ENCODE results near the gene ANKS1B.
"Not testable (repeated sequence)": the region's sequence is repeated elsewhere in the genome, so short reads cannot be mapped to it uniquely, and the experiment has no call there.

The ANKS1B gene

DNA sequence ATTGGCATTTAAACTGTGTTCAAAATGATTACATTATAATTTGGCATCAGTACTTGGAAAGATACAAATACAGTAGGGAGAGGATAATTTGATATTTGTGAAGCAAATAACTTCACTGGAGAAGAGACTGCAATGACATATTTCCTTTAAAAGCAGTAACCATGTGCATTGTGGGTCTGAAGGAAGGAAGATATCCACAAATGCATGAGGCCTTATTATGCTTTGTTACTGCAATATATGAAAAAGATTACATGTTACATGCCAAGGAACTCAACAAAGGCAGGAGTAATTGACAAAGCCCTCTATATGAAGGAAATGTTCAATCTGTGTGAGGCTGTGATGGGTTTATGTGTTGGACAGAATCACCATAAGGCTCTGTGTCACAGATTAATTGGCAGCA, 948.2 kb downstream of the ANKS1B start:
- DNase-seq: no peak

DNA sequence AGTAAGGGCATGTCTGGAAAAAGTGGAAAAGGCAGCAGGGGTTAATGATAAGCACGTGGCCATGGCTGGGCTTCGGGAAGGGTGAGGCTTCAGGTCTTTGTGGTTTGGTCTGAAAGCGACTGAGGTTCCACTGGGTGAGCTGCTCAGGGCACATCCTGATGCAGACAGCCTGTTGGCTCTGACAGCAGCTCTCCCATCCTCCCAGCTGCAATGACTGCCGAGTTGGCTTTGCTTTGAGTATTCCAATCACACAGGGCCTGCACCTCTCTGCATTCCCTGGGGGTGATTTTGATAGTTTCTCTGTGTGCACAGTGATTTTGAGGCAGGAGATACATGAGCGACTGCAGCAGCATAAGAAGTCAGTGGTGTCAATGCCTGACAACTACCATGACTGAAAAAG, 948.9 kb downstream of the ANKS1B start:
- DNase-seq: no peak

DNA sequence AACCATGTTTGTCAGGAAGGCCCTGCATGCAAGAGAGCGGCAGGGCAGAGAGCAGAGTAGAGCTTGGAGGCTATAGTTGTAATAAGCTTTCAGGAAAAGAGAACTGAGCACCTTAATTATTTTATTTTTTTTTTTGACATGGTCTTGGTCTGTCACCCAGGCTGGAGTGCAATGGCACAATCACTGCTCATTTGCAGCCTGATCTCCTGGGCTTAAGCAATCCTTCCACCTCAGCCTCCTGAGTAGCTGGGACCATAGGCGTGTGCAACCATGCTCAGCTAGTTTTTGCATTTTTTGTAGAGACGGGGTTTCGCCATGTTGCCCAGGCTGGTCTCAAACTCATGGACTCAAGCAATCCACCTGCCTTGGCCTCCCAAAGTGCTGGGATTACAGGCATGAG, 950.5 kb downstream of the ANKS1B start:
- DNase-seq: not testable (repeated sequence)

DNA sequence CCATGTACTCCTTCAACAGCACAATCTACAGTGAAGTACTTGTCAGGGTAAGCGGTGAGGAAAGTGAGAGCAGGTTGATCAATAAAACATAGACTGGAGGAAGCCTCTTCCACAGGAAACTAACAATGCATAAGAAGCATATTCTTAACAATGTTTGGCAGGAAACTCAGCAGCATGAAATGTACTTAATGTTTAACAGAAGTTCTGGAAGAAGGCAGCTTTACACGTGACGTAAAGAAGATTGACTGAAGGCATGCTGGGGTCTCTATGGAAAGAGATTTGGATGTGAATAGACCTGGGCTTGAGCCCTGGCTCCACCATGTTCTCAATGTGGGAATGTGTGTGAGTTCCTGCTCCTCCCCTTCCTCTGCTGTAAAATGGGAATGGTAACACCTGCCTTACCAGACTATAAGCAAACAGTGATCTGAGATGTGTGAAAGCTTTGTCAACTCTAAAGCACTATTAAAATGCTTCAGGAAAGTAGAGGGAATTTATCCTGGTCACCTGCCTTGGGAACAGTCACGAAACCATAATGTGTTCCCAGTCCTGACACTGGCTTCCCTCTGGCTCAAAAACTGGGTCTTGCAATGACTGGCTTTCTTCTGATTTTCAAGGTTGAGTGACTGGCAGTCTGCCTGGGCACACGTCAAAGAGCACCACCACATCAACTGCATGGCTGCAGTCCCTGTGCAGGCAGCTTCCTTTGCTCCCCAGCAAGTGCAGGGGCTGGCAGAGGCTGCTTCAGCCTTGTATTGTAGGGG, 955.0 kb downstream of the ANKS1B start:
- DNase-seq: no peak

DNA sequence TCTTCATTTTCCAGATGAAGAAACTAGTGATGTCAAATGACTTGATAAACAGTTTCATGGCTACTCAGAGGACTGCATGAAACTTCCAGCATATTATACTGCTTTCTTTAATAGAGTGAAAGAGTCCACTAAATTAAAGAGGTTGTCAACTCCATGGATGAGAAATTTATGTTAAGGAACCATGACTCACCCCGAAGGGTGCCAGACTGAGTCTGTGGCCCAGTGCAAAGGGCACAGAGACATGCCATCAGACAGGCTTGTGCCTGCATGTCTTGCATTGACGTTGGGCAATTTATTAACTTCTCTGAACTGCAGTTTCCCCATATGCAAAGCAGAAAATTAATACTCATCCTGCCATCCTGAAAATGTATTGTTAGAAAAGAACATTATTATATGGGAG, 957.3 kb downstream of the ANKS1B start:
- DNase-seq: no peak

DNA sequence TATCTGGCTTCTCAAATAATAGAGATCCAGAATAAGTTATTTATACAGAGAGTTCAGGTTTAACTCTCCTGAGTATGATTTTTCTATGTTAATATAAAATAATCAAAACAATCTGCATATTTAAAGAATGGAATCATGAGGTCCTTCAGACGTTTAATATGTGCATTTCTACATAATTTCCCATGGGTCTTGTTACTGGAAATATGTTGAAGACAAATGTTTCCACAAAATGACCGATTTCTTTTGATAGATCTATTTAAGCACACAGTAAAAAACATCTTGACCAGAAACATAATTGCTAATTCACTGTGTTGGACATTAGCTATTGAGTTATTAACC, 957.7 kb downstream of the ANKS1B start:
- DNase-seq: no peak

DNA sequence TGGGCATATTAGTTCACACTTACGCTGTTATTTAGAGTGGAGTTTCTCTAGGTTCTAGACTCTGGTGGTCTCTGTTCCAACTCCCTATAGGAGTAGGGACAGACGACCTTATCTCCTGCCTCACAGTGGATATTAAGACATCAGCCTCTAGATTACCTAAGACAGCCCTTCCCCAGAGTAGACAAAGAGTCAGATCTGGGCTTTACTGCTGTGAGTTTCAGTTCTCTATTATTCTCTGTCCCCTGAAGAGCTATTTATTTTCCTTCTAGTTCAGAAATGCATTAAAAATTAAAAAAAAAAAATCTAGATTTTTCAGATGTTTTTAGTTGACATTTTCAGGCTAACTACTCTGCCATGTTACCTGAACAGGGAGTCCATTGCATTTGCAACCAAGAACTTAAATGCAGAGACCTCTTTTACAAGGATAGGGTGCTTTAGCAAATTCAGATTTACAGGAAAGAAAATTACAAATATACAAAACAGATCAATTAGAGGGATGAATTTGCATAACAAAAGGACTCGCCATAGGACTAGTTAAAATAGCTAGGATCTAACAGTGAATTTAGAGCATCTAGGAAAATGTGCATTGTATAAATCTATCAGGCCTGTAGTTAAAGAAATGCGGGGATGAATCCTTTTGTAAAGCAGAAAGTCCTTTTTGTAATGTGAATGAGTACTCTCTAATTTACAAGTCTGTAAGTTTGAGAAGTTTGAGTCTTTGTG, 958.2 kb downstream of the ANKS1B start:
- DNase-seq: no peak

DNA sequence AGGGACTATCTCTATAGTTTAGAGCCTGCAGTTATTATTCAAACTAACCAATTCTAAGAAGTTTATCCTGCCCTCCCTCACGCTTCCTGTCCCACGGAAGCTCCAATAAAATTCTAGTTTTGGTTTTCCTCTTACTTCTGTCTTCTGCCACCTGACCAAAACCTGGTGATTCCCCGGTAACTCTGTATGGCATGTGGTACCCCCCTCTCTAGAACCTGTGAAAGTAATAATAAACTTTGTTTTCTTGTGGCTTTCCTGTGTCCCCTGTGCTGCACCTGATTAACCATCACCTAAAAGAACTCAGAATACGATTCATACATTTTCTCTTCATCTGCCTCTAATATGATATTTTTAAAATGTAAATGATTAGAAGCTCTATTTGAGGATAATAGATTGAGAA, 959.9 kb downstream of the ANKS1B start:
- DNase-seq: no peak

DNA sequence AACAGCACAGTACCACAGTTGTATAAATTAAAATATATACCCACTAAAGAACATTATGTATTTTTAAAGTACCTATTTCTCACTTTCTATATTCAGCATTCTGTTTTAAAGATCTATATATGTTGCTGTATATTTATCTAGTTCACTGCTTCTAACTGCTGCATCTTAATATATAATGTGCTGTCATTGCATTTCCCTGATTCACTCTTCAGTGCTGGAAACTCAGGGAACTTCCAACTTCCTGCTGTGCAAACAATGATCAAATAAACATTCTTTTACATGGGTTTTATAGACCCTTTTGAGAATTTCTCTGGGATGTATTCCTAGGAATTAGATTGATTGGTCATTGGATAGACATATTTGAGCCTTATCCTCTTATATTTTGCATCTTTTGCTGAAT, 960.5 kb downstream of the ANKS1B start:
- DNase-seq: no peak

DNA sequence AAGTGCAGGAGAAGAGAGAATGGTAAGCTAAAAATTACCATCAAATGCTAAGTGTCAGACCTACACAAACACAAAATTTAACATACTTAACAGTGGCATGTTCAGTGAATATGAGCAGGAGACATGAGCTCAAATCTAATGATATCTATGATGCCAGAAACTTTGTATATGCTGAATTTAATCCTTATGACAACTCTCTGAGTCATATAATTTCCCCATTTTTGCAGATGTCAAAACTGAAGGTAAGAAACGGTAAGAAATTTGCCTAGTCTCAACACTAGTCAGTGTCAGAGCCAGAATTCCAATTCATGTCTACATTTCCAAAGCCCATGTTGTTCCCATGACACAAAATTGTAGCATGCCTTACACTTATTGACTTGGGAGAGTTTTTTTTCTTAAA, 963.9 kb downstream of the ANKS1B start:
- DNase-seq: no peak

DNA sequence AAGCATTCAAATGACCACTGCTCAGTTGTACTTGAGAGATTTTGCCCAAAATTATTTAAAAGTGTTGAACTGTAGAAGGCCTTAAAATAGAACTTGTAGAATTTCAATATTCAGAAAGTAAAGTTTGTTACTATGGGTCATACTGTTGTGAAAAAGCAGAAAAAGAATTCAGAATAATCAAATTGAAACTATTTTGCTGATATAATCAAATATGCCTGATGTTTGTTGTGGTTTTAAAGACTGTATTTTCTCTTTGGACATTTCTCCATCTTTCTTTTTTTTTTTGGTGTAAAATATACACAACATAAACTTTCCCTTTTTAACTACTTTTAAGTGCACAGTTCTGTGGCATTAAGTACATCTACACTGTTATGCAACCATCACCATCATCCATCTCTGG, 964.9 kb downstream of the ANKS1B start:
- DNase-seq: no peak

DNA sequence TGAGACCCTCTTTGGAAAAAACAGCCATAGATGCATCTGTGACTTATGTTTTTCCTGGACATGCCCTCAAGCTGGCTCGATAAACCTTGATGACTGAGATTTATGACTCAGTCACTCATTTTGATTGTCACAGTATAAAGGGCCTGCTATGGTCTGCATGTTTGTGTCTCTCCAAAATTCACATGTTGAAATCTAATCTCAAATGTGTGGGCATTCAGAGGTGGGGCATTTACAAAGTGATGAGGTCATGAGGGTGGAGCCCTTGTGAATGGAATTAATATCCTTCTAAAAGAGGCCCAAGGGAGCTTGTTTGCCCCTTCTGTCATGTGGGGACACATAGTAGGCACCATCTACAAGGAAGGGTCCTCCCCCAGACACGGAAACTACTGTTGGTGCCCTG, 966.8 kb downstream of the ANKS1B start:
- no peak for DNase-seq

DNA sequence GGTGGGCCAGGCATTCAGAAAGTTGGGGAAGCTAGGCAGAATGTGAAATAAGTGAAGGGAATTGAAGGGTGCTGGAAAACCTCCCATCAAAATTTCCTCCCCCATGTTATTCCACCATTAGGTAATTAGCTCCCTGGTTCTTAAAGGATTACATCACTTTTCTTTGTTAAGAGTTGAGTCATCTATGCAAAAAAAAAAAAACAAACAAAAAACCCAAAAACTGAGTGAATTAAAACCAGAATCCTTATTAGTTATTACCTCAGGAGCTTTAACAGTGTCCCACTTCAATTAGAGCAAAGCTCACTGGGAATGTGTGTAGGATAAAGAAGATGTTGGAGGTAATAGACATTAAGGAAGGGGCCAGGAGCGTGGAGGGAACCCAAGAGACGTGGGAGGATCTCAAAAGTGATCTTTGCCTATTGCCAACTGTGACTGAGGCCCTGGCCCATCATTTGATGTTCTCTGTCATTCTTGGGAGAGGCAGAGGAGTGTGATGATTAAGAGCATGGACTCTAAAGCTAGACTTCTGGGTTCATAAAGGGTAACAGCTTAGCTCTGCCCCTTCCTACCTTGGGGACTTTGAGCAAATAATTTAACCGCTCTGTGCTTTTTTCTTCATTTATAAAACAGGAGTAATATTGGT, 975.0 kb downstream of the ANKS1B start:
- no peak for DNase-seq

DNA sequence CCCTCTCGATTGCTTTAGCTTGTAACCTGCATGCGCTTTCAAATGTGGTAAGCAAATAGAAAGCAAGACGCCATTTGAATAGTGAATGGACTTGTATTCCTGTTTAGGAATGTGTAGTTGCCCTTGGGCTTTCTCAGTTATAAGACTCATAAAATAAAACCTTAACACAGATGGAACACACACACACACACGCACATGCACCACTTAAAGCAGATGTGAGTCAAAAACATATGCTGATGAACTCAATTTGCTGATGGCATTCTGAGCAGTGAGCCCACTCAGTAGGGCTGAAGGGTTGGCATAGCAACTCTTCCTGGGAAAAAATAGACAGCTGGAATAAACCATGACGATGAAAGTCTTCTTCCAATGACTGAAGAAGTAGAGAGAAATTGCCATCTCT, 979.1 kb downstream of the ANKS1B start:
- no peak for DNase-seq

DNA sequence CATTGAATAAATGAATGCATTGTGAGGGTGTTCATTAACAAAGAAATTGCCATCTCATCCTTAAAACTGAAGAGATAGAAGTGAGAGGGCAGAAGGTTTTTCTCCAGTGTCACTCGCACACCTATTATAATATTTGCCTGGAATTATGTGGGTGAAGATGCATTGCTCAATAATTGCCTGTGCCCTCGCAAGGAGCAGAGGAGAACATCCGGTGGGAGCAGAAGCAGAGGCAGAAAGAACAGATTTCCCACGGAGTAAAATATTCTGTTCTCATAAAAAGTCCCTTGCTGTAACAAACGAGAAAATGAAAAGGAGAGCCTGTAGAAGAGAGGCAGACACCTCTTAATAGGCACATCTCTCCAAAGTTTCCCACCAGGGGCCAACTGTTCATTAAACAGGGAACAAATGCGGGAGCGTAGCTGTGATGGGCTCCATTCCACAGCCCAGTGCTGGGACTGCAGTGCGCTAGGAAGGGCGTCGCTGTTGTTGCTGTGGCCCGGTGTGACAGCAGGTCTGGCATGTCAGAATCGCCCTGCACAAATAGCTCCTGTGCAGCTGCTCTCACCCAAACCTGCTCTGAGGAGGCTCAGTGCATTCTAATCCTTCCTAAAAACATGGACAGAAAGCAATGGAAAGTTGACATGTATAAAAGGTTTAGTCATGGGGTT, 979.8 kb downstream of the ANKS1B start:
- no peak for DNase-seq

DNA sequence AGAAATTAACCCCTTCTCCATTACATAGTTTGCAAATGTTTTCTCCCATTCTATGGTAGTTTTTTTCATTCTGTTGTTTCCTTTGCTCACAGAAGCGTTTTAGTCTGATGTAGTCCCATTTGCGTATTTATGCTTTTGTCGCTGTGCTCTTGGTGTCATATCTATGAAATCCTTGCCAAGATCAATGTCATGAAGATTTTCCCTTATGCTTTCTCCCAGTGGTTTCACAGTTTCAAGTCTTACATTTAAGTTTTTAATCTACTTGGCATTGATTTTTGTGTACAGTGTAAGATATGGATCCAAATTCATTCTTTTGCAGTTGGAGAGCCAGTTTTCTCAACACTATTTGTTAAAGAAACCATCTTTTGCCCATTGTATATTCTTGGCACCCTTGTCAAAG, 982.0 kb downstream of the ANKS1B start:
- DNase-seq: no peak

DNA sequence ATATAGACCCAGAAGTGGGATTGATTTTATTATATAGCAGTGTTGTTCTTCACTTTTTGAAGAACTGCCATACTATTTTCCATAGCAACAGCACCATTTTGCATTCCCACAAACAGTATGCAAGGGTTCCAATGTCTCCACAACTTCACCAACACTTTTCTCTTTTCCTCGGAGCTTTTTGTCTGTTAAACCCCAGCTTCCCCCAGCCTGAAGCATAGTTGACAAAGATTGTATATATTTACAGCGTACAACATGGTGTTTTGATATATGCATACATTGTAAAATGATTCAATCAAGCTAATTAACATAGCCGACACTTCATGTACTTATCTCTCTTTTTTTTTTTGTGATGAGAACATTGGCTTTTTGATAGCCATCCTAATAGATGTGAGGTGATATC, 982.6 kb downstream of the ANKS1B start:
- DNase-seq: no peak

DNA sequence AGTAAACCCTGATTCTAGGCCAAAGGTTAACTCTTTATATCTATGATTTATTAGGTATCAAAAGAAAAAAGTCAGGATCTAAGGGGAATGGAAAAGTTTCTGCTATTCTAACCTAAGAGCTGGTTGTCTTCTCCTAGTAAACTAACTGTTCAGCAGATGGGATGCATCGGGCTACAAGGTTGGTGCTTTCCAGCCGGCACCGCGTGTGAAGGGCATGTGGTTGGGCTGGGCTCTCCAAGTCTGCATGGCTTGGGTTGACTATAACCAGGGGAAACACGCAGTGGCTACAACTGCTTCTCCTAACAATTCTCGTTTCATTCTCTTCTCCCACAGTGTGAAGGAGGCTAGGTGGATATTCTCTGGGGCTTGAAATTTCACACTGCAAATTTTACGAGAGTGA, 985.2 kb downstream of the ANKS1B start:
- no peak for DNase-seq

DNA sequence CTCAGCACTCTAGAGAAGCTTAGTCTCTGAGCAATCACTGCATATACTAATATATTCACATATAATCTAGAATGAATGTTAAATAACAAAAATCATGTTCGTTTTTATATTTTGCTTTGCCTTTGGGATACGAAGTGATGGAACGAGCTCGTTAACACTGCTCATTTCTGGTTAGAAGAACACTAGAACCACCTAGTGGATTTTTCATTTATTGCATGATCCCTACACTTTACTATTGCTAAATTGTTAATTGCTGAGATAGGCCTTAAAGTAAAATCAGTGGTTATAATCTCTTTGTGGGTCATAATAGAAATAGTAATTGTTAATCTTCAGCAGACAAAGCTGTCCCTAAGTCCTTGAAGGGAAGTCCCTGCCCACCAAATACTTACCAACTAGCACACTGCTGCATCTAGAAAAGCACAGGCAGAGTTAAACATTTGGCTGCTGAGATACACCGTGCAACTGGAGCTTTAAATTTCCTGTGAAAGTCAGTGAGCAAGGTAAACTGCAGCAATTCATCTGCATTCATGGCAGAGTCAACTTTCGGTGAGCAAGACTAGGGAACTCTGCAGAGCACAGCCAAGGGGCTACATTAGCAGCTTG, 985.9 kb downstream of the ANKS1B start:
- DNase-seq: no peak

DNA sequence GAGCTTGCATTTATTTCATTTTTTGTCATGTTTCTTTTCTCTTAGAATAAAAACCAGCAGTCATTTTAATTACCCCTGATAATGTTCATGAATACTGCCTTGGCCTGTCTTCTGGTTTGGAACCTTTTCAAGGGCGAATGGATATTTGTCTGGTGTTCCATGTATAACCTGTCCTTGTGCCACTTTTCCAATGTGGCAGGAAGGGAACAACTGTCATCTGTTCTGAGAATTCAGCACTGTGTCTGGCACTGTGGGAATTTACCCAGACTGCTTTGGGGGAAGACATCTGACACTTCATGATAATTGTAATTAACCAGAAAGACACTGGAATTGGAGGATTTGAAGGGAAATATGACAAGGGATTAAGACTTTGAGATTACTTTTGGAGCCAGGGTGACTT, 986.8 kb downstream of the ANKS1B start:
- DNase-seq: no peak

DNA sequence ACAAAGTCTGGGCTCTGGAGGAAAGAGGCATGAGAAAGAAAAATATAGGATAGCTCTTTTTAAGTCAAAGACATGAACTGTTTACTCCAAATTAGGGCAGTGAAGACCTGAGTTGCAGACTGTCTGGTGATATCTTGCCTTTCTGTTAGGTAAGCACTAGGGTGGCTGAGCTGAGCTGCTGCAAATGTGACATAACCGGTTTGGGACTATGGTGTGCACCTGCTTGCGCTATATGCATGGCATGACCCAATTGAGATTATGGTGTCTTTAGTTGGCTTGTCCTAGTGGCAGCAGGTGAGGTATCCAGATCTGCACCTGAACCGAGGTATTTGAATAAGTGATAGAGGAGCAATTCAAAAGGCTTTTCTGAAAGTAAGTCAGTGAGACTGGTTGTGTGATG, 994.1 kb downstream of the ANKS1B start:
- DNase-seq: no peak

DNA sequence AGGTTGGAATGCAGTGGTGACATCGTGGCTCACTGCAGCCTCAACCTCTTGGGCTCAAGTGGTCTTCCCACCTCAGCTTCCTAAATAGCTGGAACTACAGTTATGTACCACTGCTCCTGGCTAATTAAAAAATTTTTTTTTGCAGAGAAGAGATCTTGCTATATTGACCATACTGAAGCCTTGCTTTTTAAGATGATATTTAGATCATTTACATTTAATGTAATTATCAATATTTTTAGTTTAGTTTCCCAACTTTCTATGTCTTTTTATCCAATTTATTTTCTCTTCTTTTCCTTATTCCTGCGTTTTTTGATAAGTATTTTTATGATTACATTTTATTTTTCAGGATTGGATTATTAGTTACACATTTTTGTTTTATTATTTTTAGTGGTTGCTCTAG, 999.6 kb downstream of the ANKS1B start:
- no peak for DNase-seq

DNA sequence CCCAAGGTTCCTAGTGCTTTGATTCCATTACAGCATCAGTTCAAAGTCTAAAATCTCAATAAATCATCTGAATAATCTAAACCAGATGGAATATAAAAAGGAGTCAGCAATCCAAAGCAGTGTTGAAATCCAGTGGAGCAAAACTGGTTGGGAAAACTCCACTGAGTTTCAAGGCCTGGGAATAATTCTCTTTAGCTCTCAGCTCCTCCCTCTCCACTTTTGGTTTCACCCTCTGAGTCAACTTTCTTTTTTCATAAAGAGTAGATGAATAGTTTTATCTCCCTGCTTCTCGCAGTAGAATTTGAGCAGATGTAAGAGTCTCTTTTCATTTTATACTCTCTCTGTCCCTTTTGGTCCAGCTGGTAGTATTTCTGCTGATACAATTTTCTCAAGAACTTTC, 1001.1 kb downstream of the ANKS1B start:
- DNase-seq: no peak
